HG03354 (cell line): ENCODE data around the gene AKR1A1.
"Not testable (repeated sequence)": the region's sequence is repeated elsewhere in the genome, so short reads cannot be mapped to it uniquely, and the experiment has no call there.

Source experiments
- ATAC-seq: cut with Tn5 transposase; IDR thresholded peaks from one replicate; pipeline ENCODE4 v1.9.1; 2021; ENCODE audit warnings: mild to moderate bottlenecking; ENCODE audit not compliant: unreplicated experiment, poor library complexity, severe bottlenecking

AKR1A1 gene

GRCh38 chr1:45566722-45567121, 16.1 kb downstream of the AKR1A1 start:
- ATAC-seq: no peak

GRCh38 chr1:45567911-45568310, 17.3 kb downstream of the AKR1A1 start:
- no peak for ATAC-seq

- no peak for ATAC-seq
Measured at GRCh38 chr1:45568421-45568820, 17.8 kb downstream of the AKR1A1 start.

- ATAC-seq: no peak
Measured at GRCh38 chr1:45569571-45569961, 18.9 kb downstream of the AKR1A1 start.

- ATAC-seq: peak; percentile 58
Measured at GRCh38 chr1:45569962-45570581, 19.4 kb downstream of the AKR1A1 start.

- no peak for ATAC-seq
Measured at GRCh38 chr1:45570631-45571030, 20.0 kb downstream of the AKR1A1 start.

GRCh38 chr1:45573231-45573804, 22.7 kb downstream of the AKR1A1 start:
- no peak for ATAC-seq

GRCh38 chr1:45574105-45574626, 23.5 kb downstream of the AKR1A1 start:
- ATAC-seq: no peak

GRCh38 chr1:45583264-45583665, 32.6 kb downstream of the AKR1A1 start:
- peak; percentile 79 for ATAC-seq

- peak; percentile 63 for ATAC-seq
Measured at GRCh38 chr1:45583666-45584350, 33.2 kb downstream of the AKR1A1 start, which contains the start of gene NASP. Gene NASP, plus strand, starts transcription at chr1:45584041. Its CDS starts 106 bp downstream, at chr1:45584147.

GRCh38 chr1:45584351-45585109, 33.9 kb downstream of the AKR1A1 start:
- ATAC-seq: peak; percentile 40

- no peak for ATAC-seq
Measured at GRCh38 chr1:45585110-45585426, 34.4 kb downstream of the AKR1A1 start.

- no peak for ATAC-seq
Measured at GRCh38 chr1:45585496-45586075, 35.0 kb downstream of the AKR1A1 start.

- ATAC-seq: no peak
Measured at GRCh38 chr1:45586769-45587168, 36.1 kb downstream of the AKR1A1 start.

GRCh38 chr1:45589861-45590260, 39.2 kb downstream of the AKR1A1 start:
- no peak for ATAC-seq

- no peak for ATAC-seq
Measured at GRCh38 chr1:45594412-45594811, 43.8 kb downstream of the AKR1A1 start.

- ATAC-seq: not testable (repeated sequence)
Measured at GRCh38 chr1:45596765-45597164, 46.1 kb downstream of the AKR1A1 start.

- ATAC-seq: no peak
Measured at GRCh38 chr1:45604239-45604638, 53.6 kb downstream of the AKR1A1 start.

GRCh38 chr1:45607404-45608074, 56.9 kb downstream of the AKR1A1 start:
- ATAC-seq: no peak
